Activated CD8-positive, alpha-beta memory T cell treated with anti-CD3 and anti-CD28 coated beads, Interleukin-2, amount 50 U/mL, for 4 hours (primary cell): ENCODE measurements around the gene ANAPC1.
A peak's percentile ranks its signal among the peaks of the same experiment; 100 is the strongest.
"Not testable (repeated sequence)": the region's sequence is repeated elsewhere in the genome, so short reads cannot be mapped to it uniquely, and the experiment has no call there.

Experiments
- DNase-seq: peaks from one replicate; pipeline ENCODE4 v3.0.0-alpha.2; 2020

Gene ANAPC1, protein sequence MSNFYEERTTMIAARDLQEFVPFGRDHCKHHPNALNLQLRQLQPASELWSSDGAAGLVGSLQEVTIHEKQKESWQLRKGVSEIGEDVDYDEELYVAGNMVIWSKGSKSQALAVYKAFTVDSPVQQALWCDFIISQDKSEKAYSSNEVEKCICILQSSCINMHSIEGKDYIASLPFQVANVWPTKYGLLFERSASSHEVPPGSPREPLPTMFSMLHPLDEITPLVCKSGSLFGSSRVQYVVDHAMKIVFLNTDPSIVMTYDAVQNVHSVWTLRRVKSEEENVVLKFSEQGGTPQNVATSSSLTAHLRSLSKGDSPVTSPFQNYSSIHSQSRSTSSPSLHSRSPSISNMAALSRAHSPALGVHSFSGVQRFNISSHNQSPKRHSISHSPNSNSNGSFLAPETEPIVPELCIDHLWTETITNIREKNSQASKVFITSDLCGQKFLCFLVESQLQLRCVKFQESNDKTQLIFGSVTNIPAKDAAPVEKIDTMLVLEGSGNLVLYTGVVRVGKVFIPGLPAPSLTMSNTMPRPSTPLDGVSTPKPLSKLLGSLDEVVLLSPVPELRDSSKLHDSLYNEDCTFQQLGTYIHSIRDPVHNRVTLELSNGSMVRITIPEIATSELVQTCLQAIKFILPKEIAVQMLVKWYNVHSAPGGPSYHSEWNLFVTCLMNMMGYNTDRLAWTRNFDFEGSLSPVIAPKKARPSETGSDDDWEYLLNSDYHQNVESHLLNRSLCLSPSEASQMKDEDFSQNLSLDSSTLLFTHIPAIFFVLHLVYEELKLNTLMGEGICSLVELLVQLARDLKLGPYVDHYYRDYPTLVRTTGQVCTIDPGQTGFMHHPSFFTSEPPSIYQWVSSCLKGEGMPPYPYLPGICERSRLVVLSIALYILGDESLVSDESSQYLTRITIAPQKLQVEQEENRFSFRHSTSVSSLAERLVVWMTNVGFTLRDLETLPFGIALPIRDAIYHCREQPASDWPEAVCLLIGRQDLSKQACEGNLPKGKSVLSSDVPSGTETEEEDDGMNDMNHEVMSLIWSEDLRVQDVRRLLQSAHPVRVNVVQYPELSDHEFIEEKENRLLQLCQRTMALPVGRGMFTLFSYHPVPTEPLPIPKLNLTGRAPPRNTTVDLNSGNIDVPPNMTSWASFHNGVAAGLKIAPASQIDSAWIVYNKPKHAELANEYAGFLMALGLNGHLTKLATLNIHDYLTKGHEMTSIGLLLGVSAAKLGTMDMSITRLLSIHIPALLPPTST (N-terminal part only)

DNA sequence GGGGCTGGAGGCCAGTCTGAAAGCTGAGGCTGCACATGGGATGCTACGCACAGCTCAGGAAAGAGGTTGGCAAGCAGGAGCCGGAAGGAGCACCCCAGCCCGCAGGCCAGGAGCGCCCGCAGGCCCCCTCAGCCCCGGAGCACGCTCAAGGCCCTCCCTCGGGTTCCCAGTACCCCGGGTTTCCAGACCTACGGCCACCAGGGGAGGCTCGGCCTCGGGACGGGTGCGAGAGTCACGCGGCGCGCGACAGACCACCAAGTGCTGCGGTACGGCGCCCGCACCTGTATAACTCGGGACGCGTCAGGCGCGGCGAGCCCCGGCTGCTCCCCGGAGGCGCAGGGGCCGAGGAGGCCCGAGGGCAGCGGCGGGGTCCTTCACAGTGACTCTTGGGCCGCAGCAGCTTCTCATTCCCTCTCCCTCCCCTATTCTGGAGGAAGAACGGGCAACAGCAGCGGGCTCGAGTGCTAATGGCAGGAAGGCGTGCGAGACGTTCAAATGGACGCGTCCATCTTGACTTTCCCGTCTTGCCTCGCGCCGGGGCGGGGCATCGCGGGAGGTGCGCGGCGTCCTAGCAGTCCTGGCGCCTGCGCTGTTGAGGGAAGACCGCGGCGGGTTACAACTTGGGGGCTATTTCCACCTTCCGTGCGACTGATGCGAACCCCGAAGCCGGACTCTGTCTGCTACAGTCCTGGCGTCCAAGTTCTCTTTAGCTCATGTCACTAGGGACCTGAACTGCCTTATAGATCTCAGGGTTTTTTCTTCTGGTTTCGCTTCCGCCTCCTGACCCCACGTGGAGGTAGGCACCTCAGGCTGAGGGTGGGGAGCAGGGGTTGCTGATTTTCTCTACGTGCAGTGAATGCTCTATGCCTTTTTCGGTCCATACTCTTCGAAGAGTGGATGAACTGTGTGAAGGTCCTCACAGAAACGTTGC, at the start of gene ANAPC1:
ANAPC1 (minus strand) TSS at position 533 of the 931 bp plus-strand sequence. CDS start 3,368 bp downstream, outside the sequence.
- DNase-seq = peak; percentile 87

- no peak for DNase-seq
These were observed 48.9 kb upstream of the ANAPC1 start for GRCh38 chr2:111932841-111933291.

DNA sequence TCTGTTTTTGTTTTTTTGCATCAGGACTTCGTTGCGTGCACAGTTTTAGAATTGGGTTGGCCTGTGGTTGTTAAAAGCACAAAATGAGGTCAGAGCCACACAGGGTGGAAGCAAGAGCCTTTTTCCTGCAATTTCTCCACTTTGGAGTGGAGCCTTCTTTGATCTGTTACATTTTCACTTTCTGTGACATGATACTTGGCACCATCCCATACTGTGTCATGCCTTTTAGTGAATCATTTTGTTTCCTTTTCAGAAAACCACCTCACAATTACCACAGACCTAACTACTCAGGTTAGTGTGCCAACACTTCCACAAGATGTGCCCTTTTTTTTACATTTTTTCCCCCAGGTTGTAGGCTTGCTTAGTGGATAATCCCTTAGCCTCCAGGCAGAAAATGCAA, 46.9 kb upstream of the ANAPC1 start:
- no peak for DNase-seq

DNA sequence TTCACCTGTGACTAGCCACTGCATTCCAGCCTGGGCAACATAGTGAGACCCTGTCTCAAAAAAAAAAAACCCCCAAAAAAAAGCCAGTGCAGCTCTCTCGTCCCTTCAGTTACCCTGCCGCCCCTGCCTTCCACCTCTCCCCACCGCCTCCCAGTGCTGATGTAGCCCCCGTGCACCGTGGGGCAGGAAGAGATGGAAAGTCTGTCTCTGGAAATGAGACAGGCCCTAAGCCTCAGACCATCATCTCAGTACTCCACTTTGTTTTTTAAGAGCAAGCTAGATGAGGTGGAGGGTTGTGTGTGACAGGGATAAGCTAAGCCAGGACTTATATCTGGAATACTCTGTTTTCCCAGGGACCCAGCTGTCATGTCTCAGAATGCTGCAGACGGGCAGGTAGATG, 46.4 kb upstream of the ANAPC1 start:
- DNase-seq = no peak

- no peak for DNase-seq
These were observed 43.7 kb upstream of the ANAPC1 start for GRCh38 chr2:111927723-111928122.

- DNase-seq = no peak
These were observed 40.7 kb upstream of the ANAPC1 start for GRCh38 chr2:111924617-111925107.

GRCh38 chr2:111923276-111923804, 39.3 kb upstream of the ANAPC1 start:
- DNase-seq = no peak

GRCh38 chr2:111919794-111920608, 36.0 kb upstream of the ANAPC1 start:
- DNase-seq = no peak

GRCh38 chr2:111919365-111919764, 35.4 kb upstream of the ANAPC1 start:
- DNase-seq = no peak

DNA sequence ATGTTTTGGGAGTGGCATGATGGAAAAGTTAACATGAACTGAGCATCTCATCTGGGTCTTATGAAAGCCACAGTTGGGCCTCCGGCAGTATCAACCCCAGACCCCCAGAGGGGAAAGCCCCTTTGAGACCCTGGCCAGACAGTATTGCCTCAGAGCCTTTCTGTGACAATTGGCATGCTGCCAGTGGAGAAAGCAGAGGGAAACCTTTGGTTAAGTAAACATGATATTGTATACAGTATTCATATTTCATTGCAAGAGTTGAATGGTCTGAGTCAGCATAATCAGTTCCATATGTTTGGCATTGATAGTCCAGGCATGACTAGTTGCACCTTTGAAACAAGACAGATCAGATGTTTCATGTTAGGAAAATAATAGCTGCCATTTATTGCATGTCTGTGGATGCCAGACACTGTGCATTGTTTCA, 34.4 kb upstream of the ANAPC1 start:
- no peak for DNase-seq

- no peak for DNase-seq
These were observed 33.1 kb upstream of the ANAPC1 start for GRCh38 chr2:111917106-111917505.

DNA sequence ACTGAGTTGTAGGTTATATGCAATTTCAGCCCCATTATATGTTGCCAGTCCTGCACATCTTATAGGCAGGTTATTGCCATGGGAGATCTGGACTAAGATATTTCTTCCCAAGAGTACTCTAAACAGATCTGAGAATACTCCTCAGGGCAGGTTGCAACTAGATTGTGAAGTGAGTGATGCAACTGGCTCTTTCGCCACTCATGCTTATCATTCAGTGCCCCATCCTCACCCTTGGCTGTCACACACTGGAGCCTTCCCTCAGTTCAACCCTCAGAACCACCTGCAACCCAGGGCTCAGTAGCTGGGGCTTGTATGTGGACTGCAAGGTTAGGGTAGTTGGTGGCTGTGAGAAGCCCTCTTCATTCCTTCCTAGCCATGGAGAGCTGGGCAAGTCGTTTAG, 28.6 kb upstream of the ANAPC1 start:
- no peak for DNase-seq

- DNase-seq = not testable (repeated sequence)
These were observed 27.4 kb upstream of the ANAPC1 start for GRCh38 chr2:111911295-111911977.

GRCh38 chr2:111910609-111911277, 26.8 kb upstream of the ANAPC1 start:
- no peak for DNase-seq

GRCh38 chr2:111909997-111910396, 26.0 kb upstream of the ANAPC1 start:
- not testable (repeated sequence) for DNase-seq

- DNase-seq = no peak
These were observed 25.1 kb upstream of the ANAPC1 start for GRCh38 chr2:111909079-111909478.

DNA sequence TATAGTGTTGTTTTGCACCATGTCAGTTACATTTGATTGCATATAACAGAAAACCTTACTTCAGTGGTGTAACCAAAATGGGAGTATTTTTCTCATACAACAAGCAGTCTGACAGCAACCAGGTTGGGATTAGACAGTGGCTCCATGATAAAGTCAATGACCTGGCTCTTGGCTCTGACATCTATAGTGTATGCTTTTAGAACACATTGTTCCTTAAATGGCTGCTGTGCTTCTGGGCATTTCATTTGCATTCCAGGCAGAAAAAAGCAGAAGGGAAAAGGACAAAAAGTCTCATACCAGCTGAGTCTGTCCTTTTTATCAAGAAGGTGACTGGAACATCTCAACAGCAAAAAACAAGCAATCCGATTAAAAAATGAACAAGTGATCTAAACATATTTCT, 24.6 kb upstream of the ANAPC1 start:
- no peak for DNase-seq

DNA sequence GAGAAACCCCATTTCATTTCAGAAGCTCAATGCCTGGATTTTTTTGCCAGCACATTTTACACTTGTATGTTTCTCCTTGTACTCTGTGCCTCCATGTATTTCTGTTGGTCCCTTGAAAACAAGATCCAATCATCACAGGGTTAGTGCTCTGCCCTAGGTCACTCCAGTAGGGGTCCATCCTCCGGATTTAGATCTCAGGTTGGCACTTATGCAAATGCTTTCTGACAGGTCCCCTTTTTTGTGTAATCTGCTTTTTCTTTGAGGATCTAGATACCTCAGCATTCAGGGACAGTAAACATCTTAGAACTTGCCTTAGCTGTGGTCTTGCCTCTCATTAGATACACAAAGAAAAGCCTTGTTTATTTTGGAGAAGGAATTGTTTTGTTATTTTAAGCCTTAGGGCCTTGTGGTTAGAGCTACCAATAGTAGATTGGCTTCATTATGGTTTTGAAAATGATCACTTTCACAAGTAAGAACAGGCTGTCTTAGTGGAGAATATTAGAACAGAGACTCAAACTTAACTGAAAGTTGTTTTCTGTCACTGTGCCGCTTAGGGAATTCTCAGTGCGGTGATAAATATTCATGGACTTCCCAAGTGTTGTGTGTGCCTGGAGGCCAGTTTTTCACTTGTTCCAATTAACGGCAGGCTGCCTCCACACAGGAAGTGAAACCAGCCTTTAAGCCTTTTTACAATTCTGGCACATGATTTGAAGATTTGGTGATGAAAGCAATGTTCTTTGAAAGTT, 22.2 kb upstream of the ANAPC1 start:
- no peak for DNase-seq
